NT2/D1 (cell line): ENCODE measurements around the gene FERMT2.
"Not testable (repeated sequence)": the region's sequence is repeated elsewhere in the genome, so short reads cannot be mapped to it uniquely, and the experiment has no call there.

Source experiments
- DNase-seq: peaks from one replicate; pipeline ENCODE4 v3.0.0-alpha.2; 2011; ENCODE audit warnings: low read depth, low spot score
- H3K27me3 ChIP-seq: 2 replicates; pipeline ENCODE4 v1.6.0; 2011; ENCODE audit warnings: mild to moderate bottlenecking; ENCODE audit not compliant: insufficient read length, insufficient read depth
- H3K36me3 ChIP-seq: 2 replicates; pipeline ENCODE4 v1.6.1; 2011; ENCODE audit warnings: mild to moderate bottlenecking, low read length, mixed read lengths; ENCODE audit not compliant: insufficient read depth, insufficient read length
- H3K4me1 ChIP-seq: 2 replicates; pipeline ENCODE4 v1.5.1; 2011; ENCODE audit not compliant: insufficient read depth, insufficient read length
- H3K4me3 ChIP-seq: 2 replicates; pipeline ENCODE4 v1.5.1; 2011; ENCODE audit warnings: low read depth; ENCODE audit not compliant: insufficient read length
- H3K9ac ChIP-seq: 2 replicates; pipeline ENCODE4 v1.6.0; 2011; ENCODE audit warnings: low read depth; ENCODE audit not compliant: insufficient read length
- H3K9me3 ChIP-seq: 2 replicates; pipeline ENCODE4 v1.5.1; 2011; ENCODE audit warnings: mild to moderate bottlenecking, low read length; ENCODE audit not compliant: insufficient read depth
- SUZ12 ChIP-seq: IDR thresholded peaks from 2 replicates; pipeline ENCODE4 v1.6.1; 2011; ENCODE audit not compliant: insufficient read length, insufficient read depth; ENCODE audit errors: extremely low read depth
- YY1 ChIP-seq: IDR thresholded peaks from 2 replicates; pipeline ENCODE4 v1.6.1; 2011; ENCODE audit not compliant: insufficient read length, insufficient read depth
- ZNF274 ChIP-seq: IDR thresholded peaks from 2 replicates; pipeline ENCODE4 v1.6.1; 2011; ENCODE audit warnings: mild to moderate bottlenecking, low read depth, low read length

The FERMT2 gene

GRCh38 chr14:52874389-52874788 is 76.5 kb downstream of the FERMT2 start:
- Histone ChIP-seq H3K9ac (no peak overlapping the region), H3K27me3 (no peaks in the 10 kb centered on the region), H3K9me3 (no peaks in the 10 kb centered on the region), H3K4me1 (no peaks in the 10 kb centered on the region), H3K36me3 (peaks cover 59% of the 10 kb centered on the region), H3K4me3 (no peak overlapping the region)
- no peak for DNase-seq
- TF ChIP-seq SUZ12, result no peak
- no peak for TF ChIP-seq ZNF274
- TF ChIP-seq YY1, result no peak

- Histone ChIP-seq H3K4me1 (no peaks in the 10 kb centered on the region), H3K4me3 (no peak overlapping the region), H3K36me3 (peaks cover 64% of the 10 kb centered on the region), H3K9me3 (no peaks in the 10 kb centered on the region), H3K9ac (no peak overlapping the region), H3K27me3 (no peaks in the 10 kb centered on the region)
- DNase-seq, result no peak
- no peak for TF ChIP-seq ZNF274
- TF ChIP-seq SUZ12, result no peak
- no peak for TF ChIP-seq YY1
These were observed 77.2 kb downstream of the FERMT2 start for GRCh38 chr14:52873694-52874093.

GRCh38 chr14:52873065-52873464 is 77.8 kb downstream of the FERMT2 start:
- Histone ChIP-seq H3K4me1 (no peaks in the 10 kb centered on the region), H3K27me3 (no peaks in the 10 kb centered on the region), H3K9ac (no peak overlapping the region), H3K9me3 (no peaks in the 10 kb centered on the region), H3K36me3 (peaks cover 66% of the 10 kb centered on the region), H3K4me3 (no peak overlapping the region)
- TF ChIP-seq ZNF274 (no peak), YY1 (no peak)
- no peak for DNase-seq

GRCh38 chr14:52871606-52872005 is 79.2 kb downstream of the FERMT2 start:
- no peaks in the 10 kb centered on the region for H3K9me3 ChIP-seq
- peaks cover 74% of the 10 kb centered on the region for H3K36me3 ChIP-seq
- DNase-seq, result no peak

GRCh38 chr14:52868911-52869618 is 81.8 kb downstream of the FERMT2 start:
- no peak for TF ChIP-seq ZNF274
- TF ChIP-seq YY1, result no peak
- TF ChIP-seq SUZ12, result no peak
- Histone ChIP-seq H3K27me3 (no peaks in the 10 kb centered on the region), H3K36me3 (peaks cover 75% of the 10 kb centered on the region), H3K9me3 (no peaks in the 10 kb centered on the region), H3K9ac (no peak overlapping the region), H3K4me3 (no peak overlapping the region), H3K4me1 (no peaks in the 10 kb centered on the region)
- no peak for DNase-seq

More at GRCh38 chr14:52871606-52872005, 79.2 kb downstream of the FERMT2 start:
- Histone ChIP-seq H3K4me1 (no peaks in the 10 kb centered on the region), H3K9ac (no peak overlapping the region), H3K4me3 (no peak overlapping the region), H3K27me3 (no peaks in the 10 kb centered on the region)
- TF ChIP-seq ZNF274, result no peak
- no peak for TF ChIP-seq YY1
- TF ChIP-seq SUZ12, result no peak

- not testable (repeated sequence) for H3K27me3 ChIP-seq, DNase-seq, H3K4me1 ChIP-seq, H3K9me3 ChIP-seq, H3K9ac ChIP-seq, H3K4me3 ChIP-seq
- H3K36me3 ChIP-seq, result peaks cover 64% of the 10 kb centered on the region
These were observed 86.0 kb downstream of the FERMT2 start for GRCh38 chr14:52864893-52865292.

- H3K9ac ChIP-seq, result no peak overlapping the region
- DNase-seq, result no peak
- H3K4me3 ChIP-seq, result no peak overlapping the region
- H3K36me3 ChIP-seq, result peaks cover 64% of the 10 kb centered on the region
- H3K4me1 ChIP-seq, result no peaks in the 10 kb centered on the region
- no peaks in the 10 kb centered on the region for H3K27me3 ChIP-seq
- no peaks in the 10 kb centered on the region for H3K9me3 ChIP-seq
- TF ChIP-seq YY1, result no peak
- TF ChIP-seq SUZ12, result no peak
- no peak for TF ChIP-seq ZNF274
These were observed 87.5 kb downstream of the FERMT2 start for GRCh38 chr14:52863334-52863700.

GRCh38 chr14:52862632-52863333 is 88.1 kb downstream of the FERMT2 start:
- DNase-seq, result no peak
- H3K27me3 ChIP-seq, result no peaks in the 10 kb centered on the region
- no peak overlapping the region for H3K9ac ChIP-seq
- H3K9me3 ChIP-seq, result no peaks in the 10 kb centered on the region
- TF ChIP-seq SUZ12, result no peak
- TF ChIP-seq ZNF274, result no peak
- no peak for TF ChIP-seq YY1
- H3K4me3 ChIP-seq, result no peak overlapping the region
- H3K36me3 ChIP-seq, result peaks cover 64% of the 10 kb centered on the region
- H3K4me1 ChIP-seq, result no peaks in the 10 kb centered on the region
